Measurements from ENCODE around the gene CAMKMT. TPM values are rescaled to one million over a fixed set of nuclear protein-coding genes. Genes with fewer than 3 reads are reported as not detected.

Gene CAMKMT
- total RNA-seq, 2 experiments from 2014 or later: 11.3 to 12.0 TPM

Other genes starting within 250 kb of the CAMKMT start
- 10 to 100 TPM; 40.2 to 41.9 TPM for gene PPM1B, start 193.1 kb upstream of the CAMKMT start, total RNA-seq
- not detected for gene SLC3A1, start 86.5 kb upstream of the CAMKMT start, total RNA-seq
- 10 to 100 TPM; 36.6 to 37.0 TPM for gene PREPL, start 453 bp upstream of the CAMKMT start, total RNA-seq

All from activated CD8-positive, alpha-beta memory T cell treated with anti-CD3 and anti-CD28 coated beads for 36 hours (primary cell).